CD4-positive, alpha-beta T cell (primary cell): Measurements from ENCODE around the gene SPATA13. TPM values are rescaled to one million over a fixed set of nuclear protein-coding genes. Genes with fewer than 3 reads are reported as not detected.

ENCODE experiments used
- ATAC-seq: fragments of 200-7000 bp; cut with Tn5 transposase; one replicate; pipeline ENCODE4 v1.10.0; 2022; ENCODE audit warnings: mild to moderate bottlenecking; ENCODE audit not compliant: poor library complexity
- CTCF ChIA-PET: fragments of 350-600 bp; sonication (Branson Sonifier 250); formaldehyde crosslinking; loops from one replicate; lab custom pipeline; 2021; ENCODE audit warnings: antibody characterized with exemption, inconsistent platforms; lab: Charles Lee
- POLR2A ChIA-PET: fragments of 350-600 bp; sonication (Branson Sonifier 250); formaldehyde crosslinking; loops from one replicate; lab custom pipeline; 2021; ENCODE audit warnings: antibody characterized with exemption, inconsistent platforms; lab: Charles Lee
- DNase-seq, 14 experiments: peaks; one replicate each; pipeline ENCODE4 v3.0.0-alpha.2; 2013 to 2020; ENCODE audit warnings: mixed read lengths in 2 of 14
- H3K27ac ChIP-seq, 2 donors: one replicate each; pipeline versions ENCODE4 v1.5.1 to v1.7.0; 2013; ENCODE audit warnings: low read length in 2 of 2, low read depth in 1 of 2, mild to moderate bottlenecking in 1 of 2
- H3K27me3 ChIP-seq, 2 experiments: 1 replicate in 1 of 2; 2 replicates in 1 of 2; pipeline versions ENCODE4 v1.6.1 to v1.7.0; 2013; ENCODE audit warnings: low read length in 2 of 2, control low read depth in 1 of 2, mild to moderate bottlenecking in 1 of 2, moderate library complexity in 1 of 2; ENCODE audit not compliant: insufficient read depth in 2 of 2, control insufficient read depth in 1 of 2
- H3K36me3 ChIP-seq: one replicate; pipeline ENCODE4 v1.6.1; 2013; ENCODE audit warnings: low read length, control low read depth; ENCODE audit not compliant: insufficient read depth
- H3K4me1 ChIP-seq: one replicate; pipeline ENCODE4 v1.6.1; 2013; ENCODE audit warnings: low read length, control low read depth; ENCODE audit not compliant: insufficient read depth
- H3K4me3 ChIP-seq: one replicate; pipeline ENCODE4 v1.5.1; 2013; ENCODE audit warnings: mild to moderate bottlenecking, low read length, moderate library complexity
- H3K9me3 ChIP-seq, 2 experiments: 1 replicate in 1 of 2; 2 replicates in 1 of 2; pipeline versions ENCODE4 v1.6.1 to v1.7.0; 2013; ENCODE audit warnings: low read length in 2 of 2, mild to moderate bottlenecking in 2 of 2, control low read depth in 1 of 2, moderate library complexity in 1 of 2; ENCODE audit not compliant: control insufficient read depth in 1 of 2, insufficient read depth in 1 of 2
- H3K27ac Mint-ChIP-seq: one replicate; pipeline ENCODE4 v1.8.0; 2020; ENCODE audit warnings: mixed read lengths
- H3K27me3 Mint-ChIP-seq: one replicate; pipeline ENCODE4 v1.8.0; 2021; ENCODE audit warnings: mixed read lengths
- H3K36me3 Mint-ChIP-seq: one replicate; pipeline ENCODE4 v1.8.0; 2021; ENCODE audit warnings: low read depth, mixed read lengths
- H3K4me1 Mint-ChIP-seq: one replicate; pipeline ENCODE4 v1.8.0; 2021; ENCODE audit warnings: low read depth, mixed read lengths
- H3K4me3 Mint-ChIP-seq: one replicate; pipeline ENCODE4 v1.8.0; 2020; ENCODE audit warnings: mild to moderate bottlenecking, mixed read lengths
- H3K9me3 Mint-ChIP-seq: one replicate; pipeline ENCODE4 v1.8.0; 2020; ENCODE audit warnings: mixed read lengths
- intact Hi-C, 2 experiments: fragments of 100-400 bp; cut with DNase I in 1 of 2; cut with micrococcal nuclease in 1 of 2; formaldehyde crosslinking; loops; one replicate each; pipeline versions ENCODE4 v1.15.1 to v1.9.0; 2023 to 2025; cut with DNase I, micrococcal nuclease
- total RNA-seq, 174 experiments: library from RNA in 2 of 174; stranded (reverse) in 2 of 174; gene quantifications; one replicate each; pipeline ENCODE4 v1.2.3 and lab custom pipeline; 2021 to 2026
- TF ChIP-seq, protein P1 (sequence below): fragments of 200-600 bp; IDR thresholded peaks from one replicate; pipeline ENCODE4 v1.8.0; 2022; ENCODE audit warnings: antibody characterized with exemption, mild to moderate bottlenecking

The SPATA13 gene
- total RNA-seq, 2 experiments from 2014 or later, result 87.7 to 94.6 TPM

DNA sequence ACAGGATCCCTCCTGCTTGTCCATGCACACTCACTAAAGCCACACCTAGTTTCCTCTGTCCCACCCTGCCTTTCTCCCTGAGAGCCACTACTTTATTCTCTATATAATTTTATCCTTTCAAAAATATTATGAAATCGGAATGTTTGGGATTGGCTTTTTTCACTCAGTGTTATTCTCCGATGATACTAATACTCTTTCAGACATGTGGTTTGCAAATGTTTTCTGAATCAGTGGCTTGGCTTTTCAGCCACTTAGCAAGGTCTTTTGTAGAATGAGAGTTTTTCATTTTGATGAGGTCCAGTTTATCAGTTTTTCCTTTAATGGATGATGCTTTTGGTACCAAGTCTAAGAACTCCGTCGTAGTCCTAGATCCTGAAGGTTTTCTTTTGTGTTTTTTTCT, 11.6 kb downstream of the SPATA13 start:
- Mint-ChIP-seq H3K36me3 (no peaks in the 10 kb centered on the region), H3K27ac (no peak overlapping the region), H3K9me3 (no peaks in the 10 kb centered on the region), H3K27me3 (no peaks in the 10 kb centered on the region), H3K4me3 (no peak overlapping the region), H3K4me1 (peaks cover 8% of the 10 kb centered on the region)
- H3K27ac ChIP-seq, result no peak overlapping the region
- no peak for DNase-seq
- no peaks in the 10 kb centered on the region for H3K27me3 ChIP-seq
- intact Hi-C loops, result no loop called here
- POLR2A ChIA-PET, result no interaction called here
- H3K4me1 ChIP-seq, result no peaks in the 10 kb centered on the region
- no peak overlapping the region for H3K4me3 ChIP-seq
- TF ChIP-seq, protein P1, sequence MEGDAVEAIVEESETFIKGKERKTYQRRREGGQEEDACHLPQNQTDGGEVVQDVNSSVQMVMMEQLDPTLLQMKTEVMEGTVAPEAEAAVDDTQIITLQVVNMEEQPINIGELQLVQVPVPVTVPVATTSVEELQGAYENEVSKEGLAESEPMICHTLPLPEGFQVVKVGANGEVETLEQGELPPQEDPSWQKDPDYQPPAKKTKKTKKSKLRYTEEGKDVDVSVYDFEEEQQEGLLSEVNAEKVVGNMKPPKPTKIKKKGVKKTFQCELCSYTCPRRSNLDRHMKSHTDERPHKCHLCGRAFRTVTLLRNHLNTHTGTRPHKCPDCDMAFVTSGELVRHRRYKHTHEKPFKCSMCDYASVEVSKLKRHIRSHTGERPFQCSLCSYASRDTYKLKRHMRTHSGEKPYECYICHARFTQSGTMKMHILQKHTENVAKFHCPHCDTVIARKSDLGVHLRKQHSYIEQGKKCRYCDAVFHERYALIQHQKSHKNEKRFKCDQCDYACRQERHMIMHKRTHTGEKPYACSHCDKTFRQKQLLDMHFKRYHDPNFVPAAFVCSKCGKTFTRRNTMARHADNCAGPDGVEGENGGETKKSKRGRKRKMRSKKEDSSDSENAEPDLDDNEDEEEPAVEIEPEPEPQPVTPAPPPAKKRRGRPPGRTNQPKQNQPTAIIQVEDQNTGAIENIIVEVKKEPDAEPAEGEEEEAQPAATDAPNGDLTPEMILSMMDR, result no peak
- CTCF ChIA-PET, result no interaction called here
- no peak for ATAC-seq
- H3K9me3 ChIP-seq, result no peaks in the 10 kb centered on the region
- no peaks in the 10 kb centered on the region for H3K36me3 ChIP-seq

DNA sequence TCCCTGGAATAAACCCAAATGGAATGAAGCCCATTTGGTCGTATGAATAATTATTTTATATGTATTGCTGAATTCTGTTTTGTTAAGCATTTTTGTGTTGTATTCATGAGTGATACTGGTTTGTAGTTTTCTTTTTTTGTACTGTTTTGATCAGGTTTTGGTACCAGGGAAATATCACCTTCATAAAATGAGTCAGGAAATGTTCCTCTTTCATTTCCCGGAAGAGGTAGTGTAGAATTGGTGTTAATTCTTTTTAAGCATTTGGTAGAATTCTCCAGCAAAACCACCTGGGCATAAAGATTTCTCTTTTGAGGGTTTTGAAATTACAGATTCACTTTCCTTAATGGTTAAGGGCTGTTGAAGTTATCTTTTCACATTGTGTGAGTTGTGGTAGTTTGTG, 13.3 kb downstream of the SPATA13 start:
- no peaks in the 10 kb centered on the region for H3K4me1 ChIP-seq
- Mint-ChIP-seq H3K36me3 (no peaks in the 10 kb centered on the region), H3K27ac (no peak overlapping the region), H3K4me3 (no peak overlapping the region), H3K27me3 (no peaks in the 10 kb centered on the region), H3K9me3 (no peaks in the 10 kb centered on the region), H3K4me1 (peaks cover 8% of the 10 kb centered on the region)
- H3K27ac ChIP-seq, result no peak overlapping the region
- DNase-seq (no peak), ATAC-seq (no peak)
- TF ChIP-seq, protein P1, result no peak
- CTCF ChIA-PET, result interaction anchor here (0.7 kb wide), 1 partner anchor 570 kb away, joined by 5 read pairs; no protein-coding TSS in a partner anchor
- H3K36me3 ChIP-seq, result no peaks in the 10 kb centered on the region
- POLR2A ChIA-PET, result no interaction called here
- H3K9me3 ChIP-seq, result no peaks in the 10 kb centered on the region
- H3K4me3 ChIP-seq, result no peak overlapping the region
- no peaks in the 10 kb centered on the region for H3K27me3 ChIP-seq
- intact Hi-C loops, result no loop called here

DNA sequence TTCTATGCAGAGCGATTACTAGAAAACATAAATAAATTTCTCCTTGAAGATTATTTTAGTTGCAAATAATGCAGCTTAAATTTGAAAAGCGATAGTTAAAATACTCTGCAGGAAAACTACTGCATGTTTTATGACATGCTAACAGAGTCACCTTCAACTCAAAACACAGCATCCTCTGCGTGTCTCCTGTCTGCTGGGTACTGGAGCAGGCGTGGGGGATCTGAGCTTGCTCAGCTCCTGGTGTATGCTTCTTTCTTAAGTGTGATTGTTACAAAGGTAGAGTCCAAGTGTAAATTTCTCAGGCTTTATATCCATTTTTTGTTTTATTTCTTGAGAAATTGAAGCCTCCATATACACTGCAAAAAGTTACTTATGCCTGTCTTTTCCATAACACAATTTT, 15.3 kb downstream of the SPATA13 start:
- Histone ChIP-seq H3K27ac (no peak overlapping the region), H3K4me3 (no peak overlapping the region), H3K27me3 (no peaks in the 10 kb centered on the region), H3K36me3 (no peaks in the 10 kb centered on the region), H3K4me1 (no peaks in the 10 kb centered on the region), H3K9me3 (no peaks in the 10 kb centered on the region)
- intact Hi-C loops, result no loop called here
- Mint-ChIP-seq H3K36me3 (no peaks in the 10 kb centered on the region), H3K4me3 (no peak overlapping the region), H3K27me3 (no peaks in the 10 kb centered on the region), H3K9me3 (no peaks in the 10 kb centered on the region), H3K27ac (no peak overlapping the region), H3K4me1 (peaks cover 8% of the 10 kb centered on the region)
- DNase-seq, result no peak
- ChIA-PET CTCF (no interaction called here), POLR2A (no interaction called here)
- TF ChIP-seq, protein P1, result no peak
- no peak for ATAC-seq
